ENCODE data around the gene MBD6. TPM values are rescaled to one million over a fixed set of nuclear protein-coding genes. Genes with fewer than 3 reads are reported as not detected.

Gene MBD6
- total RNA-seq, 1 donor from 2014 or later = 58.5 TPM

DNA sequence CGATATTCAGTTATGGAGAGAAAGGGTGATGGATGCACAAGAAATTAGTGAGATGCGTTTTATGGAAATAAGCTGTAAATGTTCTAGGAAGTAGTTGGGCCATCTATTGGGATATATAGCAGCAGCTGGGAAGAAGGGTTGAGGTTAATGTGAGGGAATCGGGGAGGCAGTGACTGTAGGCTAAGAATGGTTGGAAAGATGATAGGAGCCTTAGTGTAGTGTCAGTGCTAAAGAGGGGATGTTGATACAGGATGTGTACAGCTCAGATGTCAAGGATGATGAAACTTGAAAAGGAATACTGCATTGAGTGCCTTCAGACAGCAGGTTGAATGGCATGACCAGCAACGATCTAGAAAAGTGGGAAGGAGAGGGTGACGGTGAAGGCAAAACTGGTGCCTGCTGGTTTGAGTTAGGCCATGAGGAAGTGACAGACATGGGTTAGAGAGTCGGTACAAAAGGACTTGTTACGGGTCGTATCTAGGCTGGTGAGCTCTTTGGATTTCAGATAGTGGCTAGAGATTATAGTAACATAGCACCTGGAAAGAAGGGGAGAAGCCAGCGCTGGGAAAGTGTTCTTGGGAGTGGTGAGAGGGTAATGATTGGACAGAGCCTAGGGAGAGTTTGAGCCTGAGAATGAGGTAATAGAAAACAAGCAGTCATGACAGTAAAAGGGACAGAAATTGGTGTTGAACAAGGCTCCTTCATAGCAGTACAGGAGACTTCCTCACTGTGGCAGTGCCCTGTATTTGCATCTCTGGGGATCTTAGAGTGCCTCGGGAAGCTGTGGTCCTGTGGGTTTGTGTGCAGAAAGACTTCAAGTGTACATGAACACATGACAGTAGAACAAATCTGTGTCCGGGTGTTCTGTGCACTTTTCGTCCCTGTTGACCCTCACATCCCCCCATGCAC, 25.1 kb upstream of the MBD6 start:
- Histone ChIP-seq H3K9me3 (ENCODE audit: insufficient read depth, low read depth, low read length) (no peaks in the 10 kb centered on the region), H3K4me2 (ENCODE audit: low read length) (no peak overlapping the region), H3K27ac (ENCODE audit: low read depth, low read length) (no peak overlapping the region), H3K4me1 (ENCODE audit: insufficient read depth, low read length) (no peaks in the 10 kb centered on the region), H3K9ac (ENCODE audit: low read length) (no peak overlapping the region), H3K27me3 (ENCODE audit: insufficient read depth, low read length) (no peaks in the 10 kb centered on the region), H3K4me3 (ENCODE audit: insufficient read depth, low read depth, low read length) (no peak overlapping the region), H2AFZ (ENCODE audit: low read depth, low read length) (no peak overlapping the region), H3K79me2 (ENCODE audit: insufficient read depth, low read length) (peaks cover 8% of the 10 kb centered on the region), H4K20me1 (ENCODE audit: insufficient read depth, low read length) (peaks cover 24% of the 10 kb centered on the region), H3K36me3 (ENCODE audit: insufficient read depth, low read length) (peaks cover 46% of the 10 kb centered on the region)
- FAIRE-seq = no peak
- Mint-ChIP-seq H3K4me1 (ENCODE audit: low read depth, unreplicated experiment) (peaks cover 11% of the 10 kb centered on the region), H3K9me3 (ENCODE audit: unreplicated experiment) (no peaks in the 10 kb centered on the region), H3K4me3 (ENCODE audit: unreplicated experiment) (peak overlapping the region; percentile 36), H3K27me3 (ENCODE audit: low read depth, unreplicated experiment) (no peaks in the 10 kb centered on the region), H3K27ac (ENCODE audit: unreplicated experiment) (peak overlapping the region; percentile 45), H3K36me3 (ENCODE audit: low read depth, unreplicated experiment) (peaks cover 42% of the 10 kb centered on the region)
- TF ChIP-seq, protein P1, sequence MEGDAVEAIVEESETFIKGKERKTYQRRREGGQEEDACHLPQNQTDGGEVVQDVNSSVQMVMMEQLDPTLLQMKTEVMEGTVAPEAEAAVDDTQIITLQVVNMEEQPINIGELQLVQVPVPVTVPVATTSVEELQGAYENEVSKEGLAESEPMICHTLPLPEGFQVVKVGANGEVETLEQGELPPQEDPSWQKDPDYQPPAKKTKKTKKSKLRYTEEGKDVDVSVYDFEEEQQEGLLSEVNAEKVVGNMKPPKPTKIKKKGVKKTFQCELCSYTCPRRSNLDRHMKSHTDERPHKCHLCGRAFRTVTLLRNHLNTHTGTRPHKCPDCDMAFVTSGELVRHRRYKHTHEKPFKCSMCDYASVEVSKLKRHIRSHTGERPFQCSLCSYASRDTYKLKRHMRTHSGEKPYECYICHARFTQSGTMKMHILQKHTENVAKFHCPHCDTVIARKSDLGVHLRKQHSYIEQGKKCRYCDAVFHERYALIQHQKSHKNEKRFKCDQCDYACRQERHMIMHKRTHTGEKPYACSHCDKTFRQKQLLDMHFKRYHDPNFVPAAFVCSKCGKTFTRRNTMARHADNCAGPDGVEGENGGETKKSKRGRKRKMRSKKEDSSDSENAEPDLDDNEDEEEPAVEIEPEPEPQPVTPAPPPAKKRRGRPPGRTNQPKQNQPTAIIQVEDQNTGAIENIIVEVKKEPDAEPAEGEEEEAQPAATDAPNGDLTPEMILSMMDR (IDR thresholded peaks at IDR 0.05; ENCODE audit: insufficient read depth, low read depth, low read length) = no peak
- TF ChIP-seq EZH2 (IDR thresholded peaks at IDR 0.05; ENCODE audit: insufficient read depth, low read length) = no peak
- no peak for DNase-seq (ENCODE audit: low read depth)

DNA sequence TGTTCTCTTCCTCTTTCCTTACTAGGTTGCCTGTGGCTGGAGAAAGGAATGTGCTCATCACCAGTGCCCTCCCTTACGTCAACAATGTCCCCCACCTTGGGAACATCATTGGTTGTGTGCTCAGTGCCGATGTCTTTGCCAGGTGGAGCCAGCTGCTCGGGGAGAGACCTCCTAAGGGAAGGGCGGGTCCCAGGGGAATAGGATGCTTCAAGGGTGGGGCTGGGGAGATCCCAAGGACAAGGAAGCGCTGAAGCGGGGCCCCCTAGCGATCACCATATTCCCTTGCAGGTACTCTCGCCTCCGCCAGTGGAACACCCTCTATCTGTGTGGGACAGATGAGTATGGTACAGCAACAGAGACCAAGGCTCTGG, 24.5 kb upstream of the MBD6 start:
- H3K4me1 Mint-ChIP-seq (ENCODE audit: low read depth, unreplicated experiment) = peaks cover 11% of the 10 kb centered on the region
- H3K27ac Mint-ChIP-seq (ENCODE audit: unreplicated experiment) = no peak overlapping the region
- no peak overlapping the region for H3K4me3 ChIP-seq (ENCODE audit: insufficient read depth, low read depth, low read length)
- no peaks in the 10 kb centered on the region for H3K27me3 Mint-ChIP-seq (ENCODE audit: low read depth, unreplicated experiment)
- no peak for DNase-seq (ENCODE audit: low read depth)
- peaks cover 41% of the 10 kb centered on the region for H3K36me3 ChIP-seq (ENCODE audit: insufficient read depth, low read length)
- TF ChIP-seq EZH2 (IDR thresholded peaks at IDR 0.05; ENCODE audit: insufficient read depth, low read length) = no peak
- TF ChIP-seq, protein P1 (IDR thresholded peaks at IDR 0.05; ENCODE audit: insufficient read depth, low read depth, low read length) = no peak
- H3K9ac ChIP-seq (ENCODE audit: low read length) = no peak overlapping the region
- no peaks in the 10 kb centered on the region for H3K9me3 Mint-ChIP-seq (ENCODE audit: unreplicated experiment)
- FAIRE-seq = no peak
- no peak overlapping the region for H2AFZ ChIP-seq (ENCODE audit: low read depth, low read length)
- H3K9me3 ChIP-seq (ENCODE audit: insufficient read depth, low read depth, low read length) = no peaks in the 10 kb centered on the region
- peaks cover 18% of the 10 kb centered on the region for H4K20me1 ChIP-seq (ENCODE audit: insufficient read depth, low read length)
- no peaks in the 10 kb centered on the region for H3K27me3 ChIP-seq (ENCODE audit: insufficient read depth, low read length)
- no peak overlapping the region for H3K27ac ChIP-seq (ENCODE audit: low read depth, low read length)
- no peak overlapping the region for H3K4me3 Mint-ChIP-seq (ENCODE audit: unreplicated experiment)
- H3K4me2 ChIP-seq (ENCODE audit: low read length) = no peak overlapping the region
- no peaks in the 10 kb centered on the region for H3K4me1 ChIP-seq (ENCODE audit: insufficient read depth, low read length)
- H3K36me3 Mint-ChIP-seq (ENCODE audit: low read depth, unreplicated experiment) = peaks cover 39% of the 10 kb centered on the region
- H3K79me2 ChIP-seq (ENCODE audit: insufficient read depth, low read length) = peaks cover 3% of the 10 kb centered on the region

DNA sequence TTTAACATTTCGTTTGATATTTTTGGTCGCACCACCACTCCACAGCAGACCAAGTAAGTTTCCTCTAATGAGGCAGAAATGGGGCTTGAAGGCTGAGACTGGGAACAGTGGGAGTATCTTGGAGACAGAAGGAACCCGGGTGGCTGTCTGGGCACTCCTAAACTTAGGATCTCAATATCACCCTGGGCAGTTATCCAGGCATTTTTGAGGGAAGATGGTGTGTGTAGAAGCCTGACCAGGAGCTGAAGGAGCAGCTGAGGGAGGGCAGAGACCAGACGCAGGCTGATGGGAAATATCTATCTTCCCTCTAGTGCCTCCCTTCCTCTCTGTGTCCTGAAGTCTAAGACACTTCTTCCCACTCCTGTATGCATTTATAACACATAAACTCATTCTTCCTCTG, 24.1 kb upstream of the MBD6 start:
- H3K79me2 ChIP-seq (ENCODE audit: insufficient read depth, low read length) = peaks cover 3% of the 10 kb centered on the region

More for the DNA sequence above, 24.1 kb upstream of the MBD6 start:
- Histone ChIP-seq H3K36me3 (ENCODE audit: insufficient read depth, low read length) (peaks cover 41% of the 10 kb centered on the region), H3K4me2 (ENCODE audit: low read length) (no peak overlapping the region), H3K4me3 (ENCODE audit: insufficient read depth, low read depth, low read length) (no peak overlapping the region), H3K9ac (ENCODE audit: low read length) (no peak overlapping the region), H3K4me1 (ENCODE audit: insufficient read depth, low read length) (no peaks in the 10 kb centered on the region), H3K27ac (ENCODE audit: low read depth, low read length) (no peak overlapping the region), H4K20me1 (ENCODE audit: insufficient read depth, low read length) (peaks cover 18% of the 10 kb centered on the region), H2AFZ (ENCODE audit: low read depth, low read length) (no peak overlapping the region), H3K9me3 (ENCODE audit: insufficient read depth, low read depth, low read length) (no peaks in the 10 kb centered on the region), H3K27me3 (ENCODE audit: insufficient read depth, low read length) (no peaks in the 10 kb centered on the region)
- Mint-ChIP-seq H3K4me3 (ENCODE audit: unreplicated experiment) (no peak overlapping the region), H3K4me1 (ENCODE audit: low read depth, unreplicated experiment) (peaks cover 11% of the 10 kb centered on the region), H3K27ac (ENCODE audit: unreplicated experiment) (peak overlapping the region; percentile 18), H3K36me3 (ENCODE audit: low read depth, unreplicated experiment) (peaks cover 39% of the 10 kb centered on the region), H3K9me3 (ENCODE audit: unreplicated experiment) (no peaks in the 10 kb centered on the region), H3K27me3 (ENCODE audit: low read depth, unreplicated experiment) (no peaks in the 10 kb centered on the region)
- TF ChIP-seq, protein P1 (IDR thresholded peaks at IDR 0.05; ENCODE audit: insufficient read depth, low read depth, low read length) = no peak
- TF ChIP-seq EZH2 (IDR thresholded peaks at IDR 0.05; ENCODE audit: insufficient read depth, low read length) = no peak
- no peak for DNase-seq (ENCODE audit: low read depth)
- no peak for FAIRE-seq
